Neural cell (in vitro differentiated cells): ENCODE results near the gene ATP11A. TPM values are rescaled to one million over a fixed set of nuclear protein-coding genes. Genes with fewer than 3 reads are reported as not detected.

Experiments
- H2AFZ ChIP-seq: fragments of 200-600, 300-800 bp; sonication (generic), shearing (Covaris generic); 2 replicates; pipeline ENCODE4 v1.6.0; 2014; ENCODE audit warnings: low read depth, mild to moderate bottlenecking, antibody characterized with exemption, low read length, moderate library complexity
- H3F3A ChIP-seq: fragments of 200-600 bp; shearing (Covaris generic); 2 replicates; pipeline ENCODE4 v1.6.1; 2016; ENCODE audit warnings: mild to moderate bottlenecking, moderate library complexity, mixed read lengths, antibody characterized with exemption, low read length; ENCODE audit not compliant: insufficient read depth, poor library complexity, severe bottlenecking
- H3K27ac ChIP-seq: fragments of 200-600, 300-800 bp; sonication (generic), shearing (Covaris generic); 2 replicates; pipeline ENCODE4 v1.5.1; 2014; ENCODE audit warnings: mild to moderate bottlenecking, low read length, moderate library complexity
- H3K27me3 ChIP-seq: fragments of 300-800, 200-600 bp; sonication (generic), shearing (Covaris generic); 2 replicates; pipeline ENCODE4 v1.6.0; 2014; ENCODE audit warnings: mild to moderate bottlenecking, low read depth, low read length, moderate library complexity; ENCODE audit not compliant: insufficient read depth
- H3K36me3 ChIP-seq: fragments of 300-800, 200-600 bp; sonication (generic), shearing (Covaris generic); 2 replicates; pipeline ENCODE4 v1.5.1; 2014; ENCODE audit warnings: mild to moderate bottlenecking, antibody characterized with exemption, low read length, moderate library complexity; ENCODE audit not compliant: insufficient read depth
- H3K4me2 ChIP-seq: fragments of 300-800, 200-600 bp; sonication (generic), shearing (Covaris generic); 2 replicates; pipeline ENCODE4 v1.6.0; 2014; ENCODE audit warnings: mild to moderate bottlenecking, low read length
- H3K4me3 ChIP-seq: fragments of 300-800, 200-600 bp; sonication (generic), shearing (Covaris generic); 2 replicates; pipeline ENCODE4 v1.5.1; 2014; ENCODE audit warnings: mild to moderate bottlenecking, low read length, moderate library complexity
- H3K79me2 ChIP-seq: fragments of 200-600 bp; shearing (Covaris generic); replicated peaks from 2 replicates; pipeline ENCODE4 v1.6.0; 2014; ENCODE audit warnings: mild to moderate bottlenecking, low read length, moderate library complexity; ENCODE audit not compliant: insufficient read depth
- H3K9ac ChIP-seq: fragments of 300-800, 200-600 bp; sonication (generic), shearing (Covaris generic); 2 replicates; pipeline ENCODE4 v1.6.1; 2016; ENCODE audit warnings: mild to moderate bottlenecking, low read length, mixed read lengths
- H3K9me2 ChIP-seq: fragments of 200-600 bp; shearing (Covaris generic); 2 replicates; pipeline ENCODE4 v1.6.1; 2016; ENCODE audit warnings: mild to moderate bottlenecking, low read length, mixed read lengths; ENCODE audit not compliant: insufficient read depth
- H3K9me3 ChIP-seq: fragments of 200-600, 300-800 bp; sonication (generic), shearing (Covaris generic); 2 replicates; pipeline ENCODE4 v1.6.1; 2016; ENCODE audit warnings: mild to moderate bottlenecking, mixed run types, low read length, moderate library complexity, mixed read lengths
- H4K20me1 ChIP-seq: fragments of 200-600 bp; shearing (Covaris generic); 2 replicates; pipeline ENCODE4 v1.6.1; 2016; ENCODE audit warnings: mild to moderate bottlenecking, mixed run types; ENCODE audit not compliant: insufficient read depth
- CTCF ChIP-seq: fragments of 450-650 bp; IDR thresholded peaks from 2 replicates; pipeline ENCODE4 v1.5.1; 2014; ENCODE audit warnings: antibody characterized with exemption, mild to moderate bottlenecking, moderate library complexity; ENCODE audit not compliant: poor library complexity, severe bottlenecking
- EP300 ChIP-seq: fragments of 450-650 bp; conservative IDR thresholded peaks from 2 replicates; pipeline ENCODE4 v1.6.1; 2014; ENCODE audit warnings: antibody characterized with exemption, mild to moderate bottlenecking, moderate library complexity; ENCODE audit not compliant: poor library complexity, severe bottlenecking
- EZH2 ChIP-seq: fragments of 200-600, 300-800 bp; shearing (Covaris generic), sonication (generic); IDR thresholded peaks from 2 replicates; pipeline ENCODE4 v1.6.1; 2014; ENCODE audit warnings: antibody characterized with exemption, low read length, borderline replicate concordance, mild to moderate bottlenecking; ENCODE audit not compliant: insufficient read depth, poor library complexity, severe bottlenecking
- MXI1 ChIP-seq: fragments of 450-650 bp; conservative IDR thresholded peaks from 2 replicates; pipeline ENCODE4 v1.6.1; 2014; ENCODE audit warnings: antibody characterized with exemption, mild to moderate bottlenecking; ENCODE audit not compliant: poor library complexity, severe bottlenecking
- POLR2AphosphoS5 ChIP-seq: IDR thresholded peaks from 2 replicates; pipeline ENCODE4 v1.6.1; 2012
- RAD21 ChIP-seq: fragments of 450-650 bp; conservative IDR thresholded peaks from 2 replicates; pipeline ENCODE4 v1.6.1; 2014; ENCODE audit warnings: antibody characterized with exemption, mild to moderate bottlenecking, moderate library complexity
- REST ChIP-seq: IDR thresholded peaks from 2 replicates; pipeline ENCODE4 v1.6.1; 2012; ENCODE audit warnings: borderline replicate concordance
- SMC3 ChIP-seq: fragments of 450-650 bp; conservative IDR thresholded peaks from 2 replicates; pipeline ENCODE4 v1.6.1; 2014; ENCODE audit warnings: antibody characterized with exemption, mild to moderate bottlenecking, moderate library complexity; ENCODE audit not compliant: poor library complexity
- TAF1 ChIP-seq: IDR thresholded peaks from 2 replicates; pipeline ENCODE4 v1.6.1; 2012; ENCODE audit warnings: low read depth
- polyA plus RNA-seq: library from polyadenylated mRNA; depleted of rRNA; stranded (reverse); fragments of >200 nt; gene quantifications from 2 replicates; pipeline ENCODE4 v1.2.3, GENCODE V29; 2014

Gene ATP11A
- polyA plus RNA-seq, 1 donor from 2014 or later = 3.0 TPM

GRCh38 chr13:112782429-112783010 is 92.7 kb downstream of the ATP11A start (continued):
- TF ChIP-seq POLR2AphosphoS5 = no peak

GRCh38 chr13:112783135-112783977 is 93.5 kb downstream of the ATP11A start:
- H3K9me3 ChIP-seq = no peaks in the 10 kb centered on the region
- no peak overlapping the region for H3K9ac ChIP-seq
- H3K36me3 ChIP-seq = no peaks in the 10 kb centered on the region
- TF ChIP-seq REST = no peak
- TF ChIP-seq EZH2 = no peak
- no peak for TF ChIP-seq MXI1
- no peak for TF ChIP-seq RAD21
- no peak for TF ChIP-seq POLR2AphosphoS5
- no peak for TF ChIP-seq EP300
- TF ChIP-seq CTCF = no peak
- TF ChIP-seq SMC3 = no peak
- no peak for TF ChIP-seq TAF1
- H3K4me3 ChIP-seq = no peak overlapping the region
- H3K4me2 ChIP-seq = no peak overlapping the region
- H3K9me2 ChIP-seq = no peaks in the 10 kb centered on the region
- H2AFZ ChIP-seq = no peak overlapping the region
- H4K20me1 ChIP-seq = no peaks in the 10 kb centered on the region
- no peak overlapping the region for H3K27ac ChIP-seq
- no peaks in the 10 kb centered on the region for H3F3A ChIP-seq
- H3K27me3 ChIP-seq = no peaks in the 10 kb centered on the region
- H3K79me2 ChIP-seq = no peaks in the 10 kb centered on the region

GRCh38 chr13:112783978-112784371 is 94.1 kb downstream of the ATP11A start:
- no peak overlapping the region for H3K4me2 ChIP-seq
- H4K20me1 ChIP-seq = no peaks in the 10 kb centered on the region
- no peaks in the 10 kb centered on the region for H3K9me2 ChIP-seq
- H3K9me3 ChIP-seq = no peaks in the 10 kb centered on the region
- no peak overlapping the region for H3K4me3 ChIP-seq
- H3K27me3 ChIP-seq = no peaks in the 10 kb centered on the region
- H3K79me2 ChIP-seq = no peaks in the 10 kb centered on the region
- no peak overlapping the region for H2AFZ ChIP-seq
- H3F3A ChIP-seq = no peaks in the 10 kb centered on the region
- H3K36me3 ChIP-seq = no peaks in the 10 kb centered on the region
- TF ChIP-seq TAF1 = no peak
- no peak for TF ChIP-seq EP300
- no peak for TF ChIP-seq REST
- TF ChIP-seq MXI1 = no peak
- no peak overlapping the region for H3K9ac ChIP-seq
- no peak overlapping the region for H3K27ac ChIP-seq
